SK-N-SH treated with all-trans-retinoic acid at 6 μM for 48 hours (cell line): Measurements from ENCODE around the gene CEP152.
A peak's percentile ranks its signal among the peaks of the same experiment; 100 is the strongest.

Experiments
- ATAC-seq: fragments of 200-7000 bp; cut with Tn5 transposase; 3 replicates; pipeline ENCODE4 v1.9.1; 2020; ENCODE audit warnings: mild to moderate bottlenecking, moderate library complexity
- ARNTL ChIP-seq: fragments of 450-650 bp; formaldehyde crosslinking; IDR thresholded peaks from 2 replicates; pipeline ENCODE4 v1.5.0; 2020; ENCODE audit warnings: low read depth, mild to moderate bottlenecking, moderate library complexity, borderline replicate concordance
- BACH2 ChIP-seq: fragments of 250-450 bp; sonication (Bioruptor Pico); IDR thresholded peaks from 2 replicates; pipeline ENCODE4 v1.9.0; 2021; ENCODE audit warnings: mild to moderate bottlenecking, borderline replicate concordance
- GLIS3 ChIP-seq: fragments of 250-450 bp; sonication (Bioruptor Pico); IDR thresholded peaks from 2 replicates; pipeline ENCODE4 v1.5.0; 2020; ENCODE audit warnings: mild to moderate bottlenecking, moderate library complexity
- ISL1 ChIP-seq: fragments of 250-450 bp; sonication (Bioruptor Pico); IDR thresholded peaks from 2 replicates; pipeline ENCODE4 v2.1.2; 2022; ENCODE audit warnings: mild to moderate bottlenecking, moderate library complexity
- PPARA ChIP-seq: fragments of 250-450 bp; sonication (Bioruptor Pico); IDR thresholded peaks from 2 replicates; pipeline ENCODE4 v1.5.0; 2020; ENCODE audit warnings: mild to moderate bottlenecking, borderline replicate concordance
- RARB ChIP-seq: fragments of 250-450 bp; sonication (Bioruptor Pico); IDR thresholded peaks from 2 replicates; pipeline ENCODE4 v1.8.0; 2021; ENCODE audit warnings: mild to moderate bottlenecking, moderate library complexity
- SNAI2 ChIP-seq: fragments of 250-450 bp; sonication (Bioruptor Pico); IDR thresholded peaks from 2 replicates; pipeline ENCODE4 v1.5.0; 2020; ENCODE audit warnings: mild to moderate bottlenecking, moderate library complexity
- TCF4 ChIP-seq: fragments of 250-450 bp; sonication (Bioruptor Pico); IDR thresholded peaks from 2 replicates; pipeline ENCODE4 v1.8.0; 2021; ENCODE audit warnings: mild to moderate bottlenecking, moderate library complexity, borderline replicate concordance
- TOX ChIP-seq: fragments of 250-450 bp; sonication (Bioruptor Pico); IDR thresholded peaks from 2 replicates; pipeline ENCODE4 v1.8.0; 2021; ENCODE audit warnings: mild to moderate bottlenecking, moderate library complexity, borderline replicate concordance
- ZC3H10 ChIP-seq: fragments of 250-450 bp; sonication (Bioruptor Pico); IDR thresholded peaks from 2 replicates; pipeline ENCODE4 v1.5.1; 2021; ENCODE audit warnings: mild to moderate bottlenecking, moderate library complexity
- ZFP3 ChIP-seq: fragments of 250-450 bp; sonication (Bioruptor Pico); IDR thresholded peaks from 2 replicates; pipeline ENCODE4 v1.5.0; 2020; ENCODE audit warnings: mild to moderate bottlenecking, moderate library complexity
- ZFP30 ChIP-seq: fragments of 450-650 bp; formaldehyde crosslinking; IDR thresholded peaks from 2 replicates; pipeline ENCODE4 v1.5.0; 2022; ENCODE audit warnings: mild to moderate bottlenecking, moderate library complexity
- ZNF565 ChIP-seq: fragments of 450-650 bp; formaldehyde crosslinking; conservative IDR thresholded peaks from 2 replicates; pipeline ENCODE4 v1.5.0; 2020; ENCODE audit warnings: low read depth, mild to moderate bottlenecking, moderate library complexity
- ZNF70 ChIP-seq: fragments of 450-650 bp; formaldehyde crosslinking; IDR thresholded peaks from 2 replicates; pipeline ENCODE4 v1.5.0; 2020; ENCODE audit warnings: mild to moderate bottlenecking, moderate library complexity
- ZNF8 ChIP-seq: fragments of 450-650 bp; formaldehyde crosslinking; IDR thresholded peaks from 2 replicates; pipeline ENCODE4 v1.5.0; 2020; ENCODE audit warnings: mild to moderate bottlenecking, moderate library complexity
- TF ChIP-seq, protein P1 (sequence below): fragments of 250-450 bp; sonication (Bioruptor Pico); IDR thresholded peaks from 2 replicates; pipeline ENCODE4 v1.8.0; 2021; ENCODE audit warnings: low read depth, mild to moderate bottlenecking, moderate library complexity, borderline replicate concordance
- TF ChIP-seq, protein P2 (sequence below): fragments of 250-450 bp; sonication (Bioruptor Pico); IDR thresholded peaks from 2 replicates; pipeline ENCODE4 v1.5.1; 2021; ENCODE audit warnings: mild to moderate bottlenecking, moderate library complexity
- TF ChIP-seq, protein P3 (sequence below): fragments of 250-450 bp; sonication (Bioruptor Pico); IDR thresholded peaks from 2 replicates; pipeline ENCODE4 v1.5.0; 2020; ENCODE audit warnings: mild to moderate bottlenecking, moderate library complexity
- TF ChIP-seq, protein P4 (sequence below): fragments of 250-450 bp; sonication (Bioruptor Pico); IDR thresholded peaks from 2 replicates; pipeline ENCODE4 v1.5.1; 2020; ENCODE audit warnings: low read depth, mild to moderate bottlenecking, moderate library complexity
- TF ChIP-seq, protein P5 (sequence below): fragments of 250-450 bp; sonication (Bioruptor Pico); IDR thresholded peaks from 2 replicates; pipeline ENCODE4 v1.8.0; 2020; ENCODE audit warnings: mild to moderate bottlenecking, moderate library complexity, borderline replicate concordance

Gene CEP152

DNA sequence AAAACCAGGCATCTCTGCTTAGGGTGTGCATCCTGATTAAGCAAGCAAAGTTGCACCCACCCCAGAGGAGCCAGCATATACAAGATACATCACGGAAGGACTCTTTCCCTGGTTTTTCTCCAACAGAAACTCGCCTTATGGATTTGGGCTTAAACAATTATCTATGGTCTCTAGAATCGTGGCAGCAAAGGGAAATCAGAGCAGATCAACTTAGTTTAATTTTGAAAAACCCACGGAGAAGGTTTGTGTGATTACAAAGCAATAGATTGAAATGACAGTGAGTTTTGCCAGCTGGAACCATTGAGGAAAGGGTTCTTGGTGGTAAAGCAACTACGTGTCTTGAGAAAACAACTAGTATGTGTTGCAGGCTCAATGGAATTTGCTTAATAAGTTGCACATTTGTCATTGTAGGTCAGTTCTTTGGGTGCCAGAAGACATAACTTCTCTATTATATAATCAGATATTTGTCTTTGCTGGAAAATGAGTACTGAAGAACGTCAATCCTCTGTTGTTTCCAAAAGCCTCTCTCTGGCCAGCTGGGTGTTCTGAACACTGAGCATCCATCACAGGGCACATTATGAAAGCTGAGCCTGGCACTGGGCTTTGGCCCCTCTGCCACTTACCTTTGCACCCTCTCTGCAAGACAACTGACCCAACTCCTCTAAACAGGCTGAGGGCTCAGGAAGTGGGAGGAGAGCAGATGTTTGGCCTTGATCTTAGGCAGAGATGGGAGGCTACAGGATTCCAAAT lies 89.6 kb downstream of the CEP152 start:
- no peak for TF ChIP-seq BACH2 (CRISPR knock-in tag)
- no peak for TF ChIP-seq ZNF70 (CRISPR knock-in tag)
- no peak for TF ChIP-seq ZNF565 (CRISPR knock-in tag)
- TF ChIP-seq TCF4 = no peak
- TF ChIP-seq PPARA (CRISPR knock-in tag) = no peak
- TF ChIP-seq, protein P1, sequence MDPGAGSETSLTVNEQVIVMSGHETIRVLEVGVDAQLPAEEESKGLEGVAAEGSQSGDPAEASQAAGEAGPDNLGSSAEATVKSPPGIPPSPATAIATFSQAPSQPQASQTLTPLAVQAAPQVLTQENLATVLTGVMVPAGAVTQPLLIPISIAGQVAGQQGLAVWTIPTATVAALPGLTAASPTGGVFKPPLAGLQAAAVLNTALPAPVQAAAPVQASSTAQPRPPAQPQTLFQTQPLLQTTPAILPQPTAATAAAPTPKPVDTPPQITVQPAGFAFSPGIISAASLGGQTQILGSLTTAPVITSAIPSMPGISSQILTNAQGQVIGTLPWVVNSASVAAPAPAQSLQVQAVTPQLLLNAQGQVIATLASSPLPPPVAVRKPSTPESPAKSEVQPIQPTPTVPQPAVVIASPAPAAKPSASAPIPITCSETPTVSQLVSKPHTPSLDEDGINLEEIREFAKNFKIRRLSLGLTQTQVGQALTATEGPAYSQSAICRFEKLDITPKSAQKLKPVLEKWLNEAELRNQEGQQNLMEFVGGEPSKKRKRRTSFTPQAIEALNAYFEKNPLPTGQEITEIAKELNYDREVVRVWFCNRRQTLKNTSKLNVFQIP = no peak
- TF ChIP-seq, protein P2, sequence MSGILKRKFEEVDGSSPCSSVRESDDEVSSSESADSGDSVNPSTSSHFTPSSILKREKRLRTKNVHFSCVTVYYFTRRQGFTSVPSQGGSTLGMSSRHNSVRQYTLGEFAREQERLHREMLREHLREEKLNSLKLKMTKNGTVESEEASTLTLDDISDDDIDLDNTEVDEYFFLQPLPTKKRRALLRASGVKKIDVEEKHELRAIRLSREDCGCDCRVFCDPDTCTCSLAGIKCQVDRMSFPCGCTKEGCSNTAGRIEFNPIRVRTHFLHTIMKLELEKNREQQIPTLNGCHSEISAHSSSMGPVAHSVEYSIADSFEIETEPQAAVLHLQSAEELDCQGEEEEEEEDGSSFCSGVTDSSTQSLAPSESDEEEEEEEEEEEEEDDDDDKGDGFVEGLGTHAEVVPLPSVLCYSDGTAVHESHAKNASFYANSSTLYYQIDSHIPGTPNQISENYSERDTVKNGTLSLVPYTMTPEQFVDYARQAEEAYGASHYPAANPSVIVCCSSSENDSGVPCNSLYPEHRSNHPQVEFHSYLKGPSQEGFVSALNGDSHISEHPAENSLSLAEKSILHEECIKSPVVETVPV (CRISPR knock-in tag) = no peak
- ATAC-seq = peak; percentile 34

DNA sequence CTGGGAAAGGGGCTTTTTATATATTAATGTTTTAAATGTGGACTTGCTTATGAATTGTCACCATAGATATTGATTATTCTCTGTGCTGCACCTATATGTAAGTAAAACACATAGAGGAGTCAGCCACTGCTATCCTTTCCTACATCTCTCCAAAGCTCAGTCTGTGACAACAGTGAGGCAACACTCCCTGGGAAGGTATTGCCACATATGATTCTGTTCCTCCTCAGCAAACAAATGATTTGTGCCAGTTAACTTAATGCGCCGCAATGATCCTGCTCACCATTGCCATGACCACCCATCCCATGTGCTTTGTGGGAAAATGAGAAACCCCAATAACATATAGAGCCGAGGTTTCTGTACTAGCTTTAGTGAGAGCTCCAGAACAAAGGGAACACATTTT lies 90.2 kb downstream of the CEP152 start:
- TF ChIP-seq BACH2 (CRISPR knock-in tag) (no peak), TOX (CRISPR knock-in tag) (no peak), ZNF70 (CRISPR knock-in tag) (no peak), TCF4 (no peak), GLIS3 (CRISPR knock-in tag) (no peak), SNAI2 (CRISPR knock-in tag) (no peak), ZNF8 (no peak), ARNTL (no peak), ZFP30 (CRISPR knock-in tag) (no peak), ISL1 (CRISPR knock-in tag) (no peak), RARB (CRISPR knock-in tag) (no peak), ZFP3 (no peak), ZNF565 (CRISPR knock-in tag) (no peak)
- TF ChIP-seq, protein P1 = no peak
- TF ChIP-seq, protein P3, sequence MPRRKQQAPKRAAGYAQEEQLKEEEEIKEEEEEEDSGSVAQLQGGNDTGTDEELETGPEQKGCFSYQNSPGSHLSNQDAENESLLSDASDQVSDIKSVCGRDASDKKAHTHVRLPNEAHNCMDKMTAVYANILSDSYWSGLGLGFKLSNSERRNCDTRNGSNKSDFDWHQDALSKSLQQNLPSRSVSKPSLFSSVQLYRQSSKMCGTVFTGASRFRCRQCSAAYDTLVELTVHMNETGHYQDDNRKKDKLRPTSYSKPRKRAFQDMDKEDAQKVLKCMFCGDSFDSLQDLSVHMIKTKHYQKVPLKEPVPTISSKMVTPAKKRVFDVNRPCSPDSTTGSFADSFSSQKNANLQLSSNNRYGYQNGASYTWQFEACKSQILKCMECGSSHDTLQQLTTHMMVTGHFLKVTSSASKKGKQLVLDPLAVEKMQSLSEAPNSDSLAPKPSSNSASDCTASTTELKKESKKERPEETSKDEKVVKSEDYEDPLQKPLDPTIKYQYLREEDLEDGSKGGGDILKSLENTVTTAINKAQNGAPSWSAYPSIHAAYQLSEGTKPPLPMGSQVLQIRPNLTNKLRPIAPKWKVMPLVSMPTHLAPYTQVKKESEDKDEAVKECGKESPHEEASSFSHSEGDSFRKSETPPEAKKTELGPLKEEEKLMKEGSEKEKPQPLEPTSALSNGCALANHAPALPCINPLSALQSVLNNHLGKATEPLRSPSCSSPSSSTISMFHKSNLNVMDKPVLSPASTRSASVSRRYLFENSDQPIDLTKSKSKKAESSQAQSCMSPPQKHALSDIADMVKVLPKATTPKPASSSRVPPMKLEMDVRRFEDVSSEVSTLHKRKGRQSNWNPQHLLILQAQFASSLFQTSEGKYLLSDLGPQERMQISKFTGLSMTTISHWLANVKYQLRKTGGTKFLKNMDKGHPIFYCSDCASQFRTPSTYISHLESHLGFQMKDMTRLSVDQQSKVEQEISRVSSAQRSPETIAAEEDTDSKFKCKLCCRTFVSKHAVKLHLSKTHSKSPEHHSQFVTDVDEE = no peak
- TF ChIP-seq, protein P4, sequence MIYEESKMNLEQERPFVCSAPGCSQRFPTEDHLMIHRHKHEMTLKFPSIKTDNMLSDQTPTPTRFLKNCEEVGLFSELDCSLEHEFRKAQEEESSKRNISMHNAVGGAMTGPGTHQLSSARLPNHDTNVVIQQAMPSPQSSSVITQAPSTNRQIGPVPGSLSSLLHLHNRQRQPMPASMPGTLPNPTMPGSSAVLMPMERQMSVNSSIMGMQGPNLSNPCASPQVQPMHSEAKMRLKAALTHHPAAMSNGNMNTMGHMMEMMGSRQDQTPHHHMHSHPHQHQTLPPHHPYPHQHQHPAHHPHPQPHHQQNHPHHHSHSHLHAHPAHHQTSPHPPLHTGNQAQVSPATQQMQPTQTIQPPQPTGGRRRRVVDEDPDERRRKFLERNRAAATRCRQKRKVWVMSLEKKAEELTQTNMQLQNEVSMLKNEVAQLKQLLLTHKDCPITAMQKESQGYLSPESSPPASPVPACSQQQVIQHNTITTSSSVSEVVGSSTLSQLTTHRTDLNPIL = no peak
- TF ChIP-seq, protein P5, sequence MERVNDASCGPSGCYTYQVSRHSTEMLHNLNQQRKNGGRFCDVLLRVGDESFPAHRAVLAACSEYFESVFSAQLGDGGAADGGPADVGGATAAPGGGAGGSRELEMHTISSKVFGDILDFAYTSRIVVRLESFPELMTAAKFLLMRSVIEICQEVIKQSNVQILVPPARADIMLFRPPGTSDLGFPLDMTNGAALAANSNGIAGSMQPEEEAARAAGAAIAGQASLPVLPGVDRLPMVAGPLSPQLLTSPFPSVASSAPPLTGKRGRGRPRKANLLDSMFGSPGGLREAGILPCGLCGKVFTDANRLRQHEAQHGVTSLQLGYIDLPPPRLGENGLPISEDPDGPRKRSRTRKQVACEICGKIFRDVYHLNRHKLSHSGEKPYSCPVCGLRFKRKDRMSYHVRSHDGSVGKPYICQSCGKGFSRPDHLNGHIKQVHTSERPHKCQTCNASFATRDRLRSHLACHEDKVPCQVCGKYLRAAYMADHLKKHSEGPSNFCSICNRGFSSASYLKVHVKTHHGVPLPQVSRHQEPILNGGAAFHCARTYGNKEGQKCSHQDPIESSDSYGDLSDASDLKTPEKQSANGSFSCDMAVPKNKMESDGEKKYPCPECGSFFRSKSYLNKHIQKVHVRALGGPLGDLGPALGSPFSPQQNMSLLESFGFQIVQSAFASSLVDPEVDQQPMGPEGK (CRISPR knock-in tag) = no peak
- ATAC-seq = no peak

DNA sequence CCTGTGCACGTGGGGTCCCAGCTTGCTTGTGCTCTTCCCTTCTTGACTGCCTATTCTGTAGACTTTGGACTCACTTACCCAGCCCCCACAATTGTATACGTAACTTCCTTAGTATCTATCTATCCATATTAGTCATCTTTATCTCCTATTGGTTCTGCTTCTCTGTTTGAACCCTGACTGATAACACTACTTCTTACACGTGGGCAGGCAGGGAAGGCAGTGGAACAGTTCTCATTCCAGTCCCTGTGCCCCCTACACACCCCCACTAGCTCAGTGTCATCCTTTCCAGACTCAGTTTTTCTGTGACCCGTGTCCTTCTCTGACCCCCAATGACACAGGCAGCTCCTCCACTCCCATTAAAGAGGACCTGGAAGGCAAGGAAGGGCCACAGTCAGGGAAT lies 91.2 kb downstream of the CEP152 start:
- TF ChIP-seq SNAI2 (CRISPR knock-in tag) (no peak), ZNF8 (no peak), ZNF70 (CRISPR knock-in tag) (no peak), ZC3H10 (CRISPR knock-in tag) (no peak), TOX (CRISPR knock-in tag) (no peak)
- TF ChIP-seq, protein P5 (CRISPR knock-in tag) = no peak
- TF ChIP-seq, protein P1 = no peak

More for the DNA sequence above, 91.2 kb downstream of the CEP152 start:
- ATAC-seq = no peak
